ENCODE data around the gene CARD10.

The CARD10 gene

GRCh38 chr22:37462436-37462835 is 56.8 kb downstream of the CARD10 start:
- no peak for DNase-seq

GRCh38 chr22:37461961-37462360 is 57.3 kb downstream of the CARD10 start:
- DNase-seq = no peak

DNA sequence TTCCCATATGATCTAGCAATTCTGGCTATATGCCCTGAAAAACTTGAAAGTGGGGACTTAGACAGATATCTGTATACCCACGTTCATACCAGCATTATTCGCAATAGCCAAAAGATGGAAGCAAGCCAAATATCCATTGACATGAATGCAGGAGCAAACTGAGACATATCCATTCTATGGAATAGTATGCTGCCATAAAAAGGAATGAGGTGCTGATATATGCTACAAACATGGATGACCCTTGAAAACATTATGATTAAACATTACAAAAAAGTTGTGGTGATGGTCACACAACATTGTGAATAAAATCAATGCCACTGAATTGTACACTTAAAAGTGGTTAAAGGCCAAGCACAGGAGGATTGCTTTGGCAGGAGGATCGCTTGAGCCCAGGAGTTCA is 58.5 kb downstream of the CARD10 start:
- no peak for DNase-seq

DNA sequence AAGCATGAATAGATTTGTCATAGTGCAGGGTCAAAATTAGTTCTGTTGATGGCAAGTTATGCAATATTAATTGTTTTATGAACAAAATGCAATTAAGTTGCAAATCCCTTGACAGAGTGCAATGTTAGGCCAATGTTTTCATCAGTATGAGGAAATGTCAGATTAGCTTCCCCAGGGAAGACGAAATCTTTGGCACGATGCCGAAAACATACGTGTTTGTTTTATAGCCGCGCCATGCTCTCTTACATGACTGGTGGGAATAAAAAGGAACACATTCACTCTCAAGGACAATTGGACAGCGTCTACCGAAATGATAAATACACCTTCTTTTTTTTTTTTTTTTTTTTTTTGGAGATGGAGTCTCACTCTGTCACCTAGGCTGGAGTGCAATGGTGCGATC is 60.0 kb downstream of the CARD10 start:
- no peak for DNase-seq

DNA sequence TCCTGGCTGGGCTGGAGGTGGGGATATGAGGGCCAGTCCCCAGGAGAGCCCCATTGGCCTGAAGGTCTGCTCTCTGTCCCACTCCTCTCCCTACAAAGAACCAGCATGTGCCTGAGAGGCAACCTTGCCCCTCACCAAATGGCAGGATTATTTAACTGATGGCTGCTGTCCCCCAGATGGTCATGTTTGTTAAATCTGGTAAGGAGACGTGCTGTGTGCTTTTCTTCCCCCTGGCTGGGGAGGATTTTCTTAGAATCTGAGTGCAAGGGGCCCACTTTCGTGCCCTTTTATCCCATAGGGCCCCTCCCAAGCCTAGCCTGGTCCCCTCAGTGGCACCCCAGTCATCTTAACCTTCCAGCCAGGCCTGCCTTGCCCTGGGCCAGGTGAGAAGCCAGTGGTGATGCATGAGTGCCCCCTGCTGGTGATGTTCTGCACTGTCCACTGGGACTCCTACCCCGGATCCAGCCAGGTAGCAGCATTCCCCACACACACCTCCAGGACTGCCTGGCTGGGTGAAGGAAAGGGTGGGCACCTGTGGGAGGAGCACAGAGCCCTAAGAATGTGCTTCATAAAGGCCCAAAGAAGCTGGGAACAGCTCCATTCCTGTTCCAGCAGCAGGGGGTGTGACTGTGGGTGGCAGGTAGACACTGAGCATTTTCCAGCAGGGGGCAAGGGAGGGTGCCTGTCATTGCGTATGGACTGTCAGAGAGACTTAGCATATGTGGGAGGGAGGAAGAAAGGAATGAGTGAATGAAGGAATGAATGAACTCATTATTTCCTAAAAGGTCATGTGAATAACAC is 61.9 kb downstream of the CARD10 start:
- peak; percentile 81 for DNase-seq

DNA sequence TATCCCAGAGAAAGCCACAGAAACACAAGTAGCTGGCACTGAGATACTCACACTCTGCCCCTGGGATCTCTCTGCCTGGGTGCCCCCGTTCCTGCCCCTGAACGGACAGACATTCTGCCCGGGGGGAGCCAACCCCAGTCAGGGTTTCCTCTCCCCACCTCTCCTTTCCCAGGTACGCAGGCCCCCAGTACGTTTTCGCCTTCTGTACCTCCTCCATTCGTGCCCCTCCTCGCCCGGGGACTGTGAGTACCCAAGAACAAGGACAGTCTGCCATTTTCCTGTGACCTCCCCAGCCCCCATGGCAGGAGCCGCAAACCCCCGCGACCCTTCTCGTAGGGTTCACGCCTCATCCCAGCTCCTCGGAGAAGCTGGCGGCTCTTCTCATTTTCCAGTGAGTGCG is 62.9 kb downstream of the CARD10 start:
- no peak for DNase-seq

GRCh38 chr22:37455896-37456295 is 63.3 kb downstream of the CARD10 start:
- DNase-seq = no peak

DNA sequence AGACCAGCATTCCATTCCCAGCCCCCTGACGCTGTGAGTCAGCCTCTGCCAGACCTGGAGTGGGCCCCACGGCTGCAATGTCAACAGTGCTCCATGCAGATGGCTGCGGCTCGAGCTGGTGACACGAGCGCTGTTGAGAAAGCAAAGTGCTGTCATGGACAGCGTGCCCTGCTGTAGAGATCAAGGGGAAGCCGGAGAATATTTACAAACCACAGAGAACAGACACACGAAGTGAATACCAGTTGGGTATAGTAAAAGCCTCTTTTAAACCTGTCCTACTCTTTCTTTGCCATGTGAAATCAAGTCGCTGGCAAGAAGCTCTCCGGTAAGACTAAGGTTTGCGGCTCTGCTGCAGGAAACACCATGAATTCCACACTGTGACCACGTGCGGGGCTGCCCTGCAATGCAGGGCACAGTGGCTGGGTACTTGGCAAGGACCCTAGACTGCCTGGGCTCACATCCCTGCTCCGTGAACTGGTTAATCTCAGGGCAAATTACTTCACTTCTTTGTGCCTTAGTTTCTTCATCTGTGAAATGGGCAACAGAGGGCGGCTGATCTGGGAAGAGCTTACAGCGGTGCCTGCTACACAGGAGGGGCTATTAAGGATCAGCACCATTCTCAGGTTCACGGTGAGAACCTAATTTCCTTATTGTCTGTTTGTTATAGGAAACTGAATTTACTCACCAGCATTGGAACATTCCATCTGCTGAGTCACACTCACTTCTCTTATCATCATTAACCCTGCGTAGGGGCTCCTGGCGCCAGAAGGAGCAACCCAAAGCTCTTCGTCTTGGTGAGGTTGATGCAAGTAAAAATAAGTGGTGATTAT is 64.1 kb downstream of the CARD10 start:
- DNase-seq = peak; percentile 39

GRCh38 chr22:37453696-37454095 is 65.5 kb downstream of the CARD10 start:
- DNase-seq = no peak

DNA sequence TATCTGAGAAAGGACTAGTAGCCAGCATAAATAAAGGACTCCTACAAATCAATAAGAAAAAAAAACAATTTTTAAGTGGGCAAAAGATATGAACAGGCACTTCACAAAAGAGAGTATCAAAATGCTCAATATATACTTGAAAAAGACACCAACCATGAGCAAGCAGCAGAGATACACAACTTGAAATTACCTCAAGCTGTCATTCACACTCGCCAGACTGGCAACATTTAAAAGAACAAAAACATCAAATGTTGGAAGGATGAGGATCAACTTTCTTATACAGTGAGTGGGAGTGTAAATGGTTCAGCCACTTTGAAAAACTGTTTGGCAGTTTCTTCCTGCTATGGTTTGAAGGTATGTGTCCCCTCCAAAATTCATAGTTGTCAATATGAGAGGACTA is 68.0 kb downstream of the CARD10 start:
- DNase-seq = no peak

GRCh38 chr22:37449331-37450001 is 69.7 kb downstream of the CARD10 start:
- DNase-seq = no peak

DNA sequence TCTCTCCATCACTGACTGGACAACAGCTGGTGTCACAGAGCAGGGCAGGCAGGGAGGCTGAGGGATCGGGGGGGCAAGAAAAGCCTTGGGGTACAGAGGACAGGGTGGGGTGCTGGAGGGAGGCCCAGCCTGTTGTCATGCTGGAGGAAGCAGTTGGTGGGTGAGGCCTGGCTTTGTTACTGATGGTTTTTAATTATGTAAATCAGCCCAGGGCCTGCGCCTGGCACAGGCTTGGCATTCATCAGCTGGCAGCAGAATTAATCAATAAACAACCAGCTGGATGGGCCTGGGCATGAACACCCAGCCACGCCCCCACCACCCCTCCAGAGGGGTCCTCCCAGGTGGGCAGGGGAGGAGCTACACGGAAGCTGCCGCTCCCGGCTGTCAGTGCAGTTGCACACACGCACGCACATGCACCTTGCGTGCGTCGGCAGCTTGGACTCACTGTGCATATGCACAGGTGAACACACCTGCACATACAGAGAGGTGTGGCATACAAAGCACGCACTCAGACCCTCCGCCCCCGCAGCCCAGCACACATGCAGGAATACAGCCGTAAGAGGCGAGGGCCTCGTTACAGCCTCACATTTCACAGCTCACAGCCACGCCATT is 70.6 kb downstream of the CARD10 start:
- no peak for DNase-seq

GRCh38 chr22:37445501-37445900 is 73.7 kb downstream of the CARD10 start:
- DNase-seq = no peak

DNA sequence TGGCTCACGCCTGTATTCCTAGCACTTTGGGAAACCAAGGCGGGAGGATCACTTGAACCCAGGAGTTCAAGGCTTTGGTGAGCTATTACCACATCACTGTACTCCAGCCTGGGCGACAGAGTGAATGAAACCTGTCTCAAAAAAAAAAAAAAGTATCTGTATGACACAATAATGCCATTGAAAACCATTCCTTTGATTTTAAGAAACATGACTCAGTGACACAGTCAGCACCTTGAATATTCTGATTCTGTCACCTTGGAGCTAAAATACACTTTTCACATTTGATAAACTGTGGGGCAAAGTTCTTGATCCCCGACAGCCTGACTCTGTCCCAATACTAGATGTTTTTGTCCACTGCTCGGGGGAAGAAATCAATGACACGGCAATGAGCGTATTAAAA is 75.2 kb downstream of the CARD10 start:
- DNase-seq = no peak

GRCh38 chr22:37443086-37443485 is 76.1 kb downstream of the CARD10 start:
- no peak for DNase-seq

DNA sequence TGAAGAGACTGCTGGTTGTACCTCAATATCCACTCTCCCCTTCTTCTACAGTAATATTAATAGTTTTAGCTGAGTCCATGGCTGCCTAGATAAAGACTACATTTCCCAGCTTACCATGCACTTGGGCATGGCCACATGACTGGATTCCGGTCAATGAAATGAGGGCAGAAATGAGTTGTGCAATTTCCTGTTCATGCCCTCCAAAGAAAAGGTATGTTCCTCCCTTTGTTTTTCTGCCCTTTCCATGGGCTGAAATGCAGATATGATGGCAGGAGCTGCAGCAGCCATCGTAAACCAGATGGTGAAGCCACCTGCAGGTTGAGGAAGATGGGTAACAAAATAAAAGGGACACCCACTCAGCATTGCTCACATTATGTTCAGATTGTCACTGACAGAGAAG is 76.7 kb downstream of the CARD10 start:
- peak; percentile 48 for DNase-seq

- DNase-seq = no peak
Measured at GRCh38 chr22:37442135-37442534, 77.1 kb downstream of the CARD10 start.

DNA sequence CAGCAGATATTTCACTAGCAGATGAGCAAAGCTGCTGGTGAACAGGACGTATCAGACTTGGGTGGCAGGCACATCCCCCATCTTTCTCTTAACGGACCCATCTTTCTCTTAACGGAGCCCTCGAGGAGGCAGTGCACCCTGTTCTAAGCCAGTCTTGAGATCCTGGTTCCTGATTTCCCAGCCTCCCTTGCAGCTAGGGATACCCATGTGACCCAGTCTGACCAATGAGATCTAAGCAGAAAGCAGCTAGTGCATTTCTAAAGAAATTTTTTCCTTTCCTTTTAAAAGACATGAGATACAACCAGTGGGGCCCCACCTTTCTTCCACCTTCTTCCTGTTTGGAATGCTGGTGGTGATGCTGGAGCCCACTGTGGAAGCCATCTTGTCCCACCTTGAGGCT is 78.3 kb downstream of the CARD10 start:
- DNase-seq = no peak

Data from RPMI8226 (cell line).